OCI-LY1 (cell line): ENCODE results near the gene EDEM1.
A peak's percentile ranks its signal among the peaks of the same experiment; 100 is the strongest.

ENCODE experiments used
- H2AFZ ChIP-seq: fragments of 200-600 bp; sonication (generic), shearing (Covaris generic); 2 replicates; pipeline ENCODE4 v1.6.0; 2014; ENCODE audit warnings: antibody characterized with exemption, mild to moderate bottlenecking, low read length
- H3F3A ChIP-seq: fragments of 200-600 bp; sonication (generic), shearing (Covaris generic); 2 replicates; pipeline ENCODE4 v1.6.0; 2014; ENCODE audit warnings: mild to moderate bottlenecking, antibody characterized with exemption, low read length, moderate library complexity; ENCODE audit not compliant: insufficient read depth
- H3K27ac ChIP-seq: fragments of 200-600 bp; sonication (generic); 2 replicates; pipeline ENCODE4 v1.5.1; 2014; ENCODE audit warnings: low read length, mixed run types, mild to moderate bottlenecking, low read depth; ENCODE audit not compliant: poor library complexity, severe bottlenecking
- H3K27me3 ChIP-seq: fragments of 200-600 bp; sonication (generic); 2 replicates; pipeline ENCODE4 v1.6.0; 2014; ENCODE audit warnings: antibody characterized with exemption, mild to moderate bottlenecking, low read length, moderate library complexity; ENCODE audit not compliant: insufficient read depth
- H3K36me3 ChIP-seq: fragments of 200-600 bp; sonication (generic); 2 replicates; pipeline ENCODE4 v1.6.1; 2014; ENCODE audit warnings: mild to moderate bottlenecking, antibody characterized with exemption, low read length, moderate library complexity, mixed read lengths; ENCODE audit not compliant: insufficient read depth
- H3K4me1 ChIP-seq: fragments of 200-600 bp; sonication (generic); 2 replicates; pipeline ENCODE4 v1.5.1; 2014; ENCODE audit warnings: mild to moderate bottlenecking, low read length, moderate library complexity; ENCODE audit not compliant: insufficient read depth, severe bottlenecking
- H3K4me2 ChIP-seq: fragments of 200-600 bp; sonication (generic), shearing (Covaris generic); 2 replicates; pipeline ENCODE4 v1.6.1; 2014; ENCODE audit warnings: low read length
- H3K4me3 ChIP-seq: fragments of 200-600 bp; sonication (generic); 2 replicates; pipeline ENCODE4 v1.5.1; 2014; ENCODE audit warnings: low read length, low read depth, mild to moderate bottlenecking, mixed read lengths; ENCODE audit not compliant: poor library complexity, severe bottlenecking
- H3K79me2 ChIP-seq: fragments of 200-600 bp; shearing (Covaris generic); 2 replicates; pipeline ENCODE4 v1.6.1; 2016; ENCODE audit warnings: mixed run types, low read length, mixed read lengths; ENCODE audit not compliant: insufficient read depth
- H3K9ac ChIP-seq: fragments of 200-600 bp; sonication (generic), shearing (Covaris generic); 2 replicates; pipeline ENCODE4 v1.6.1; 2014; ENCODE audit warnings: mild to moderate bottlenecking, low read length, mixed read lengths
- H3K9me2 ChIP-seq: fragments of 200-600 bp; sonication (generic), shearing (Covaris generic); 2 replicates; pipeline ENCODE4 v1.6.1; 2014; ENCODE audit warnings: low read depth, mild to moderate bottlenecking, low read length, mixed read lengths
- H3K9me3 ChIP-seq: fragments of 200-600 bp; shearing (Covaris generic); 2 replicates; pipeline ENCODE4 v1.6.1; 2014; ENCODE audit warnings: low read length, mixed read lengths
- H4K20me1 ChIP-seq: fragments of 200-600 bp; sonication (generic), shearing (Covaris generic); 2 replicates; pipeline ENCODE4 v1.6.0; 2016; ENCODE audit warnings: mild to moderate bottlenecking, low read length; ENCODE audit not compliant: insufficient read depth
- CTCF ChIP-seq: fragments of 200-600 bp; sonication (generic), shearing (Covaris generic); IDR thresholded peaks from 2 replicates; pipeline ENCODE4 v1.5.1; 2017; ENCODE audit warnings: mild to moderate bottlenecking, antibody characterized with exemption, low read length, moderate library complexity, mixed read lengths
- EZH2 ChIP-seq: fragments of 200-600 bp; sonication (generic), shearing (Covaris generic); IDR thresholded peaks from 2 replicates; pipeline ENCODE4 v1.8.0; 2017; ENCODE audit warnings: borderline replicate concordance, mixed run types, mild to moderate bottlenecking, antibody characterized with exemption, low read length, moderate library complexity, mixed read lengths

The EDEM1 gene

GRCh38 chr3:5198986-5199731 lies 11.7 kb downstream of the EDEM1 start:
- peaks cover 55% of the 10 kb centered on the region for H3K4me1 ChIP-seq
- H4K20me1 ChIP-seq: no peaks in the 10 kb centered on the region
- no peaks in the 10 kb centered on the region for H3F3A ChIP-seq
- TF ChIP-seq CTCF (no peak), EZH2 (no peak)
- H3K4me3 ChIP-seq: no peak overlapping the region
- peaks cover 73% of the 10 kb centered on the region for H3K36me3 ChIP-seq
- no peaks in the 10 kb centered on the region for H3K9me2 ChIP-seq
- H3K27ac ChIP-seq: peak overlapping the region; percentile 94
- H3K27me3 ChIP-seq: no peaks in the 10 kb centered on the region
- H3K9me3 ChIP-seq: no peaks in the 10 kb centered on the region
- peak overlapping the region; percentile 25 for H3K4me2 ChIP-seq
- peak overlapping the region; percentile 49 for H3K9ac ChIP-seq
- H3K79me2 ChIP-seq: peaks cover 24% of the 10 kb centered on the region
- H2AFZ ChIP-seq: no peak overlapping the region

DNA sequence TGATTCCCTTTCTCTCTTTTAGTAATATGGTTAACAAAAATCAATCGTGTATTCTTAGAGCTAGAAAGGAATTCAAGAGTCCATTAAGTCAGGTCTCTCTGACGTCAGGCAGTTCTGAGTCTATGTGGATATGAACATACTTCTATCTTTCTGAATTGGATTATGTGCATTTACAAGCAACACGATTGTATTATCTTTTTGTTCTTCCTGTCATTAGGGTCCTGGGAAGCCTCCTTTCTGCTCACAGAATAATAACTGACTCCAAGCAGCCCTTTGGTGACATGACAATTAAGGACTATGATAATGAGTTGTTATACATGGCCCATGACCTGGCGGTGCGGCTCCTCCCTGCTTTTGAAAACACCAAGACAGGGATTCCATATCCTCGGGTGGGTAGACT lies 14.0 kb downstream of the EDEM1 start:
- no peaks in the 10 kb centered on the region for H3F3A ChIP-seq
- H2AFZ ChIP-seq: no peak overlapping the region
- H3K4me1 ChIP-seq: peaks cover 31% of the 10 kb centered on the region
- H3K9me3 ChIP-seq: no peaks in the 10 kb centered on the region
- H3K9ac ChIP-seq: no peak overlapping the region
- no peak overlapping the region for H3K4me2 ChIP-seq
- TF ChIP-seq CTCF (no peak), EZH2 (no peak)
- no peaks in the 10 kb centered on the region for H3K9me2 ChIP-seq
- no peaks in the 10 kb centered on the region for H4K20me1 ChIP-seq
- peaks cover 82% of the 10 kb centered on the region for H3K36me3 ChIP-seq
- no peaks in the 10 kb centered on the region for H3K27me3 ChIP-seq
- H3K79me2 ChIP-seq: 0 out of 2 replicates have a peak, but pooled peaks cover 11% of the 10 kb centered on the region
- no peak overlapping the region for H3K4me3 ChIP-seq
- H3K27ac ChIP-seq: no peak overlapping the region

DNA sequence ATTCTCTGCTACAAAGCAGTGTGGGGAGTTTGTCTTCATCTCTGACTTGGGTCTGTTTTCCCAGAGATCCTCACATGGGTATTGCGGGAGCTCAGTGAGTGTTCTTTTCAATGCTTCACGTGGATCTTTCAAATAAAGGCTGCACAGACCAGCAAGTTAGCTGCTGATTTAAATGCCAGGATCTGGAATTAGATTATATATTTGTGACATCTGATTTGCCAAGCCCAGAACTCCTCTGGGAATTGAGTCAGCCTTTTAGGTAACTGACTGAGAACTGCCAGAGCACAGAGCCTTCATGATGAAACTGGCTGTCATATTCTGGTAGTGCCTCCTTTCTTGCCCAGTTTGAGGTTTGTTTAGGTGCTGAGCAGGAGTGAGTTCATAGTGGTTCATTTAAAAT lies 14.7 kb downstream of the EDEM1 start:
- Histone ChIP-seq H3K27me3 (no peaks in the 10 kb centered on the region), H3K9me3 (no peaks in the 10 kb centered on the region), H4K20me1 (no peaks in the 10 kb centered on the region), H3K9me2 (no peaks in the 10 kb centered on the region), H3K27ac (no peak overlapping the region), H2AFZ (no peak overlapping the region), H3F3A (no peaks in the 10 kb centered on the region), H3K9ac (no peak overlapping the region), H3K79me2 (0 out of 2 replicates have a peak, but pooled peaks cover 11% of the 10 kb centered on the region), H3K36me3 (peaks cover 89% of the 10 kb centered on the region), H3K4me1 (peaks cover 24% of the 10 kb centered on the region), H3K4me3 (no peak overlapping the region), H3K4me2 (no peak overlapping the region)
- TF ChIP-seq EZH2: no peak
- TF ChIP-seq CTCF: no peak
